GM21381 (cell line): ENCODE results near the gene NLRP5.

ENCODE experiments used
- ATAC-seq: cut with Tn5 transposase; IDR thresholded peaks from one replicate; pipeline ENCODE4 v1.9.1; 2021; ENCODE audit warnings: mild to moderate bottlenecking, moderate library complexity; ENCODE audit not compliant: unreplicated experiment

Gene NLRP5

DNA sequence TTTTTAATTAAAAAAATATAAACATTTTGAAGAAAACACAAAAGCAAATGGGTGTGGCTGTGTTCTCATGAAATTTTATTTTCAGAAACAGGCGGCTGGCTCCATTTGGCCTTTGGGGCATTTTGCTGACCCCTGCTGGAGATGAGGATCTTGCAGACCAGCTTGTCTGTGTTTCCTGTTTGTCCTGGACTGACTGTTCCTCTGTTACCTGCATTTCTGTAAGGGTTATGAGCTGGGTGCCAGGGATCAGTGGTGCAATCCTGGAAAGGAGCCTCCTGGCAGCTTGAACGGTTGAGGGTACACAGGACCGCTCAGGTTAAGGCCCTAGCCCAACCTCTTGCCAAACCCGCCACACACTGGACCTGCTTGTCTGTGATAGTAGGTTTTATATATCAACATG is 84.6 kb downstream of the NLRP5 start:
- no peak for ATAC-seq

DNA sequence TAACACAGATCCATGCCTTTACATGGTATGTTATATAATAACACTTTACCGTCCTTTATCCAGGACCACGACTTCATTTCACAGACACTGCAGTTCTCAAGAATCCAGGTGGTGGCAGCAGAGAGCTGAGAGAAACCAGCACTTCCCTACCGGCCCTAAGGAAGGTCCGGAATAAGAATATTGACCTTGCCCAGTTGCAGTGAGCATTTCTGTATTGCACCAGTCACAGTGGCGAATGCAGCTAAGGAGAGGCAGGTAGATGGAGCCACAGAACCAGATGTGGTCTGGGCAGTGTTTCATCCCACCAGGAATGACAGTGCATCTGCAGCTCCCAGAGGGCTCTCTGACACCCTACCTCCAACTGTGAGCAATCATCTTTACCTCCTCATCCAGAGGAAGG is 89.9 kb downstream of the NLRP5 start:
- no peak for ATAC-seq

DNA sequence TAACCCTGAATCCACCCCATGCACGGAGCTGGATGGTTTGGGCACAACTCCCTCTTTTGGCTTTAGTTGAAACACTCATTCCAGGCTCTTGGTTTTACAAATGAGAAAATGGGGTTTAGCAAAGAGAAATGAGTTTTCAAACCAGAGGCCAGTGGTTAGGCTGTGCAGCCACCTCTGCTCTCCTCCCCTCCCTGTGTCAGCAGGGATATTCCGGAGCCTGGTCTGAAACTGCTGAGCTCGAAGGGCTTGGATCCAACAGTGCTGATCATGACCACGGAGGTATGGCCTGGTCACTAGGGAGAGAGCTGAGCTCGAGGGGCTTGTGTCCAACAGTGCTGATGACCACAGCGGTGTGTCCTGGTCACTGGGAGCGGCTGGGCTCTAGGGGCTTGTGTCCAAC is 93.0 kb downstream of the NLRP5 start:
- no peak for ATAC-seq

DNA sequence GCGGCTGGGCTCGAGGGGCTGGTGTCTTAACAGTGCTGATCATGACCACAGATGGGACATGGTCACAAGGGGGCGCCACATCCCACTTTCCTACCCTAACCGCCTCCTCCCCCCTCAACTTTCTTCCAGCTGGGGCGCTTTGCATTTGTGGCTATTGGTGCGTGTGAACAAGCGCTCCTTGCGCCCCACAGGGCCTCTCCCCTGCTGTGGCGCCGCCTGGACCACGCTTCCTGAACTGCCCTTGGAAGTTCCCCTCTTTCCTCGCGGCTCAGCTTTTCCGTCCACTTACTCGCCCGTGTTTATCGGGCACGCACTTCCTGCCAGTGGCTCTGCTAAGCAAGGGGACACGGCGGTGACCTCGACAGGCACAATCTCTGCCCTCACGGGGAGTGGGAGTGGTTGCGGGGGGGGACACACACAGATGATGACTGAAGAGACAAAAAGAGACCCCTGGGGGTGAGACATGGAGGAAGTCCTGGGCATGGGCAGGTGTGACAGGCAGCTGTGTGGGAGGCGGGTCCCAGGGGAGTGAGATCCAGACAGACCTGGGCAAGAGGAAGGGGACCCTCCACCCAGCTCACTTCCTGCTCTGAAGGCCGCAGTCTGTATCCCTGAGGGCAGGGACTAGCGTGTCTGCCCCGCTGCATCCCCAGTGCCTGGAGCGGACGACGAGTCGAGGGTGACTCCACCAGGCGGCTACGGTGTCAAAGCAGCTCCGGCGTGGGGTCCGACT is 94.3 kb downstream of the NLRP5 start:
- peak; percentile 69 for ATAC-seq

DNA sequence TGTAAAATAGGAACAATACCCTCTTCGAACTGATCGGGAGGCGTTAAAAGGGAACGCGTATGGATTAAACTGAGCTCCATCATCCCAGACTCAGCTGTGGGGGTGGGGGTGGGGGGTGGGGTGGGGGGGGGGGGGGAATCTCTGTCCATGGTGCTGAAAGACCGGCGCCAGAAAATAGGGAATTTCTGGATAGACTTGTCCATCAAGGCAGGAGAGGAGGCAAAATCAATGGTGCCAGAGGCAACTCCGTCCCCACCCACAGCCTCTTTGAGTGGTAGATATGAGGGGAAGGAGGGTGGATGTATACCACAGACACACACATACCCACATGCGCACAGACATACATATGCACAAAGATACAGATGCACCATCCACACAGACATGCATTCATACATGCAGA is 97.1 kb downstream of the NLRP5 start:
- no peak for ATAC-seq

DNA sequence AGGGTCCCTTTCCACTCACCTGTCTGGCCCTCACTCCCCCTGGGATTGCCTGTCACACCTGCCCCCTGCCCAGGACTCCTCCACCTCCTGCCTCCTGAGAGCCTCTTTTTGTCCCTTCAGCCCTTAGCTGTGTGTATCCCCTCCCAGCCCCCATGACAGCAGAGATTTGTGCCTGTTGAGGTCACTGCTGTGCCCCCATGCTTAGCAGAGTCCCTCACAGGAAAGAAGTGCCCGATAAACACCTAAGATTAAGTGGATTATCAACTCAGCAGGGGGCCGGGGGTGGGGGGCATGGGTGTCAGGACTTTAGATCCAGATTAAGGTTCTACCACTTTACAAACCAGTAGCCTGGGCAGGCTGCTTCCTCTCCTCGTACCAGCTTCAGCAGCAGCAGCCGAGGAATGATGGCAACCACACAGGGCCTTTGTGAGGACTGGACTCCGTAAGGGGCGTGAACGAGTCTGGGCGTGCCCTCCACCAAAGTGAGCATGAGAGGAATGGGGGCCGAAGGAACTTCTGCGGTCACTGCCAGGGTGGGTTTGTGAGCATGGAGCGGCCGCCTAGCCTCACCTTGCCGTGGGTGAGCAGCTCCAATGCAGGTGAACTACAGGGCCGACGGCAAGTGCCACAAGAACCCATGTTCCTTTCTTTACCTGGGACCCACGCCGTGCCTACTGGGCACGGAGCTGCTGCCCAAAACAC is 98.4 kb downstream of the NLRP5 start:
- no peak for ATAC-seq

DNA sequence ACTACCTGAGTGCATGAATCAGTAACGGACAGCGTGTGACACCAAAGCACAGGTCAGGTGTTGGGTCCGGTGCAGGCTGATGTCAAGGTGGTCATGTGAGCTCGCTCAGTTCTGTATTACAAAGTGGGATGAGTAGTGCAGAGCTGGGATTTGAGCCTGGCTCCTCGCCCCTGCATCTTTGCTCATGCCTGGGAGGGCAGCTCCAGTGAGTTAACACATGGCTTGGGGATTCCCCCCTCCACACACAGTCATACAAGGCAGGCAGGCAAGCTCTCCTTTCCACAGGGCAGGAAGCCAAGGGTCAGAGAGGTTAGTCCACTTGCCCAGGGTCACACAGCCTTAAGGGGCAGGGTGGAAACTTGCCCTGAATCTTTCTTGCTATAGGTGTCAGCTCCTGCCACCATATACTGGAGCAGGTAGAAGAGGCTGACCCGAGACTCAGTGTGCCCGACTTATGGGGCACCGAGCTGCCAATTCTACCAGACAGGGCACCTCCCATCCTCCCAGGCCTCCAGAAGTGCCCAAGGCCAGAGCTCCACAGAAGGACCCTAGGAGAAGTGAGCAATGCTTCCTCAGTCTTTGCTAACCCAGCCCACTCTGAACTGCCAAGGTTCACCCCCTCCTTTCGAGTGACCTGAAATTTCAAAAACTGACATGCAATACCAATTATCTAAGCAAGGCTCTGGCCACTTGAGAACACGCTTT is 99.1 kb downstream of the NLRP5 start:
- ATAC-seq: no peak

DNA sequence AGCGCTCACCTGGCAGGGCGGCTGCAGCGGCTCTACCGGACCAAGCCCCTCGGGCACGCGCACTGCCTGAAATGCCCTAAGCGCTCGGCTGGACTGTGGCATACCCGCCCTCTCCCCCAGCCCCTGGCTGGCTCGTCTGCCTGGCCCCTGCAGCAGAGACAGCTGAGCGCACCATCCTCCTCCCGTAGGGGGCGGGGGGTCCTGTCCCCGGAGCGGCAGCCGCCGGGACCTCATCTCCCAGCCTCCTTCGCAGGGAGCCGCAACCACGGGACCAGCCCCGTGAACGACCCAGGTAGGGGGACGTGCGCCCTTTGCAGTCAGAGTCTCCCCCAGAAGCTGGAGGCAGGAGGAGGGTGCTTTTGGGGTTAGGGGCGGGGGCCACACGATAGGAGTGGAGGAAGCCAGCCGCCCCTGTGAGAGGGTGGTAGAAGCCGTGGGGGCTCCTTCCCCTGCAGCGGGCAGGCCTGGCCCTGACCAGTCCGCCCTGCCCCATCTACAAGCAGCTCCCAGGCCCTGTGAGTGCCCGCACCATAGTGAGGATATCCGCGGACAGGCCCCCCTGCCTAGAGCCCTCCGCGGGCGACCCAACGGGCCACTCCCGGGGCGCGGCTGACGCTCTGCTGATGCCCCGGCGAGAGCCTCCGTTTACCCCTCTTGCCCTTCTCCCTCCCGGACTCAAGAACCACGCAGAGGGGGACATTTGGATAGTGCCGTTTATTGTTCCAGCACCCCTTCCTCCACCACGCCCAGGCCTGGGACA is 100.3 kb downstream of the NLRP5 start:
- ATAC-seq: no peak

DNA sequence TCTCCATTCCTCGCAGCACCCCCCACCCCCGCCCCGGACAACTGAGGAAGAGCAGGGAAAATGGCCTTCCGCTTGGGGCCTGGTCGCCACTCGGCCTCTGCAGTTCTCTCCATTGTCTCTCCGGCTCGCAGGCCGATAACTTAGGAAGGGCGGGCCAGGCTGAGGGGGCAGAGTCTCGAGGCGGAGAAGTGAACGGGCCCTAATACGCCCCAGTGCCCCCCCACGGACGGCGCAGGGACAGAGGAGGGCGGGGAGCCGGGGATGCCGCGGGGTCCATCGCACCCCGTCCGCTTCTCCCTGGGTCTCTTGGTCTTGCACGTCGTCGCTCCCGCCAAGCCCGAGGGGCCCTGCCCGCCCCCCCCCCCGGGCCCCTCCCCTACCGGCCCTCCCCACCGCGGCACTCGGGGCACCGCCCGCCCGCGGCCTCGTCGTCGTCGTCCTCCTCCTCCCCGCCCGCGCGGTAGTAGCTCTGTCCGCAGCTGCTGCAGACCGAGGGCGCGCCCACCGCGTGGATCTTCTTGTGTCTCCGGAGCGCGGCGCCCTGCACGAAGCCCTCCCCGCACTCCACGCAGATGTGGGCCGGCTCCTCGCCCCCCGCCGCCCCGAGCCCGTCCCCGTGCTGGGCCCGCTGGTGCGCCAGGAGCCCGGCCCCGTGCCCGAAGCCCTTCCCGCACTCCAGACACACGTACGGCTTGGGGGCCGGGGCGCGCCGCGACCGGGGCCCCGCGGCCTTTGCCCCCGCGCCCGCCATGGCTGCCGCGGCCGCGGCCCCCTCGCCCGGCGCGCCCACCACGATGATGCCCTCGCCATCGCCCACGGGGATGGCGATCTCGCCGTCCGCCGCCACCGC is 101.3 kb downstream of the NLRP5 start:
- ATAC-seq: no peak

DNA sequence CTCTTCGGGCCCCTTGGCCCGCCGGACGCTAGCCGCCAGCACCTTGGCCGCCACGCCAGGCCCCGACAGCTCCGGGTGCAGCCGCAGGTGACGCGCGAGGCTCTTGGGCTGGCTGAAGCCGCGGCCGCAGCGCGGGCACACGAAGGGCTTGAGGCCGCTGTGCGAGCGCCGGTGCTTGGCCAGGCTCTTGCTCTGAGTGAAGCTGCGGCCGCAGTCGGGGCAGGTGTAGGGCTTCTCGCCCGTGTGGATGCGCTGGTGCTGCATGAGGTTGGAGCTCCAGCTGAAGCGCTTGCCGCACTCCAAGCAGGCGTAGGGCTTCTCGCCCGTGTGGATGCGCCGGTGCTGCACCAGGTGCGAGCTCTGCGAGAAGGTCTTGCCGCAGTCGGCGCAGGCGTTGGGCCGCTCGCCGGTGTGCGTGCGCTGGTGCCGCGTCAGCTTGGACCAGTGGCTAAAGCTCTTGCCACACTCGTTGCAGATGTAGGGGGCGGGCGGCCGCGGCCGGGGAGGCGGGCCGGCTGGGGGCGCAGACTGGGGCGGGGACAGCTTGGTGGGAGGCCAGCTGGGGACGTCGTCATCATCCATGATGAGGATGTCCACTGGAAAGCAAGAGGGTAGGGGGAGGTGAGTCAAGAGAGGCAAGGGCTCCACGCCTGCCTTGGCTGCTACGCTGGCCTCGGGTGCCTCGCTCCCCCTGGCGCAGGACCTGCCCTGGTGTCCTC is 102.1 kb downstream of the NLRP5 start:
- ATAC-seq: no peak

DNA sequence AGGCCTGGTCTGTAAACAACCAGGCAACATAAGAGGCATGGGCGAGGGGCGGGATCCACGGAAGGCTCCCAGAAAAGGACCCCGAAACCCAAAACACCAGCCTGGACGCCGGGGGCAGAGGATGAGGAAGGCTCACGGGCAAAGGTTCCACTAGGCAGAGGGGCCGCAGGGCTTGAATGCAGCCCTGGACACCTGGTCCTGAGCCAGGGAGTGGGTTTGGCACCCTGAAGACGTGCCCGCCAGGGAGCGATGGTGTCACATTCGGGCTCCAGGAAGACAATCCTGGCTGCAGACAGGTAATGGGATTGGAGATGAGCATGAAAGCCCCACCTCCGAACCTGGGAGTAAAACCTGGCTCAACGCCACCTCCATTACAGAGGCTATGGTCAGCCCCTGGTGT is 102.8 kb downstream of the NLRP5 start:
- no peak for ATAC-seq

DNA sequence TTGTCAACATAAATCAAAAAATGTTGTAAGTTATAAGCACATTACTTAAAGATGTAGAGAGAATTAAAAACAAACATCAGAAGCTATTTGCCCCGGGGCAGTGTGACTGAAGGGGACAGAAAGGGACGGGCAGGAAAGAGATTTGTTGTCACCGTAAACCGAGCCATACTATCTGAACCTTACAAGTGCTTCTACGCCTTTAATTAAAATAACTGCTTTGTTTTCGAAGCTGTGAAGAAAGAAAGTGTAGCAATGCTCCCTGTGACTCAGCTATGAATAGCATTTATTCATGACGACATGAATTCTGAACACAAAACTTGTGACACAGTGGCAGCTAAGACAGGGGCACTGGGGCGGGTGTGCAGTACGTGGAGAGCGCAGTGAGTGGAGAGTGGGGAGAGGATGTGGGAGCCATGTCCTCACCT is 104.5 kb downstream of the NLRP5 start:
- no peak for ATAC-seq

DNA sequence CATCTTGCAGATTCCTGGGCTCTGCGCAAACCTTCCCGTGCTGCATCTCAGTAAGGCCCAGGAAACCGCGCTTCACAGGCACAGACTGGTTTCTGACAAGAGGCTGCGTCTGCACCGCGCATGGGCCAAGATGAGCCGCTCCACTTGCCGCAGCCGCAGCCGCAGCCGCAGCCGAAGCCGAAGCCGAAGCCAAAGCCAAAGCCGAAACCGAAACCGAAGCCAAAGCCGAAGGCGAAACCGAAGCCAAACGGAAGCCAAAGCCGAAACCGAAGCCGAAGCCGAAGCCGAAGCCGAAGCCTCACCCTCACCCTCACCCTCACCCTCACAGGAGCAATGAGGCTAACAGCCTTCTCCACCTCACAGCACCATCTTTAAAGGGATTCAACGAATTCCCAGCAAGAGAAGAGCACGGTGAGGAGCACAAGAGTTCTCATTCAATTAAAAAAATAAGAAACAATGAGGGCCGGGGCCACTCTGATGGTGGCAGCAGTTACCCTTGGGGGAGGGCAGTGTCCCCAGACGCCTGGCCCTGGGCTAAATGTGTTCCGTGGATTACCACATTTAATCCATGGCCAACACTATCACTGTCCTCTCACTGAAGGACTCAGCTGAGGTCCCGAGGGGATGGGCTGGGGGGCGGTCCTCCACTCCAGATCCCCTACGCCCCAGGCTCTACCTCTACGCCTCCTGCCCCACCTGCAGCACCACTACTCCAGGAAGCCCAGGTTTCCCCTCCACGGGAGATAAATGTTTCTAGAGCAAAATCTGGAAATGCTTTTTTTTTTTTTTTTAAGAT is 105.4 kb downstream of the NLRP5 start:
- no peak for ATAC-seq

DNA sequence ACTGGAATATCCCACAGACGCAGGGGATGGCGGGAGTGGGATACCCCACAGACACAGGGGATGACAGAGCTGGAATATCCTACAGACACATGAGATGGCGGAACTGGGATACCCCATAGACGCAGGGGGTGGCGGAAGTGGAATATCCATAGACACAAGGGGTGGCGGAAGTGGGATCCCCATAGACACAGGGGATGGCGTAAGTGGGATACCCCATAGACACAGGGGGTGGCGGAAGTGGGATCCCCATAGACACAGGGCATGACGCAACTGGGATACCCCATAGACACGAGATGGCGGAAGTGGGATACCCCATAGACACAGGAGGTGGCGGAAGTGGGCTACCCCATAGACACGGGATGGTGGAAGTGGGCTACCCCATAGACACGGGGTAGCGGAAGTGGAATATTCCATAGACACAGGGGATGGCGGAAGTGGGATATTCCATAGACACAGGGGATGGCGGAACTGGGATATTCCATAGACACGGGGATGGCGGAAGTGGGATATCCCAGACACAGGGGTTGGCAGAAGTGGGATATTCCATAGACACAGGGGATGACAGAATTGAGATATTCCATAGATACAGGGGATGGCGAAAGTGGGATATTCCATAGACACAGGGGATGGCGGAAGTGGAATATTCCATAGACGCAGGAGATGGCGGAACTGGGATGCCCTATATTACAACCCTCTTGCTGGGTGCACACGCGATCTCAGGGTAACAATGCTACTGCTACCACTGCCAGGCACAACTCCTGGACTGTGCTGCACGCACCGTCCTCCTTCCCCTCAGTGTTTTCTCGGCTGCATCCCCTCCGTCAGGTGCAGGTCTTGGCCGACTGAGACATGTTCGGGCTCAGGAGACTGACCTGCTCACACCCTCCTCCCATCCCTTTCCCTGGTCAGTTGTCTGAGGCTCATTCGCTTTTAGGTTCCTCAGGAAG is 106.4 kb downstream of the NLRP5 start:
- ATAC-seq: no peak

DNA sequence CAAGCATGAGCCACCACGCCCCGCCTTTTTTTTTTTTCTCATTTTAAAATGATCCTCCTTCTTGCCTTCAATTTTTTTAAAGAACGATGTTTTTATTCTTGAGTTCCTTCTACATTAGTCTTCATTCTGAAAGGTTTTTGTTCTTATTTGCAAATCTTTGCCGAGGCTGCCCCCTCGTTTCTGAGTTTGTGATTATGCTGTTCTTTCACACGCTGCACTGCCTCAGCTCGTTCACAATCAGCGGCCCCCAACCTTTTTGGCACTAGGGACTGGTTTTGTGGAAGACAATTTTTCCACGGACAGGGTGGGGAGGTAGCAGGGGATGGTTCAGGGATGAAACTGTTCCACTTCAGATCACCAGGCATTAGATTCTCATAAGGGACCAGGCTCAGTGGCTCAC is 107.9 kb downstream of the NLRP5 start:
- no peak for ATAC-seq

DNA sequence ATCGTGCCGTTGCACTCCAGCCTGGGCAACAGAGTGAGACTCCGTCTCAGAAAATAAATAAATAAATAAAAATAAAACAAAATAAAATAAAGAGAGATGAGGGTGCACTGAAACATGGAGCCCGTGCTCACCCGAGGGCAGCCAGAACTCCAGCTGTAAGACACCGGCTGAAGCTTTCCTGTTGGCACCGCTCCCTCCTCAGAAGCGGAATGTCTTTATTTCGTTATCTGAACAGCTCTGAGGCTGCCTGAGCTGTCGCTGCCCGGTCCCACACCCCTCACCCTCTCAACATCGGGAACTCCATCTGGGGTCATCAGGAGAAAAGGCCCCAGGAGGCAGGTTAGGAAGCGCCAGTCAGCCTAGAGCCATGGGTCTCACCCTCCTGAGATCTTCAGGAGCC is 110.1 kb downstream of the NLRP5 start:
- no peak for ATAC-seq

DNA sequence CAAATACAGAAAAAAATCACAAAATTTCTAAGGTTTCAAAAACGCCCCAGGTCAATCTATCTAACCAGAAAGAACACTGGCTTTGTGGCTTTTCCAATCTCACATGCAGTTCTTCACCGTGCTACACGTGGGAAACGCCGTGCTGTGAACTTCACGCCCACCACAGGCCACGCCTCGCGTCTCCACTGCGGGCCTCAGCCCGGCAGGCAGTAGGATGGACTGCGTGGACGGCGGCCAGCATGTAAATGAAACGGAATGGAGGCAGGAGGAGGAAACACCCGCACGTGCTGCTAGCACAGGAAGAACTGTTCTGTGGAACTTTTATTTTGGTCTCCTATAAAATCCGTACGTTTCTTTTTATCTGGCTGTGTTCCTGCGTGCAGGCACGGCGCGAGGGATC is 110.7 kb downstream of the NLRP5 start:
- ATAC-seq: no peak

DNA sequence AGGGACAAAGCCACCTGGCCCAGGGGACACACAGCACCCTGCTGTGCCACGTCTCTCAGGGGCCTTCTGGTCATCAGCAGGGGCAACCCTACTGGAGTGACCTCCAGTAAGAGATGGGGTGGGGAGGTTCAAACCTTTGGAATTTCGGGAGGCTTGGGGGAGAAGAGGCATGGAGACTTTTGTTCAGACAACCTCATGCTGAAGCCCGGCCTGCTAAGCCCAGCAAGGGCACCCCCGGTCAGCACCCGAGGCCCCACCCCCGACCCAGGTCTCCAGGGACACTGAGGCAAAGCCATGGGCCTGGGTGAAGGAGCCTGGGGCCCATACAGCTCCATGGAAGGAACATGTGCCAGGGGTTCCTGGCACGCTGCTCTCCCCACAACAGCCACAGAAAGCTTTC is 111.2 kb downstream of the NLRP5 start:
- no peak for ATAC-seq
